HFF-Myc (cell line): ENCODE data around the gene GRN.

Experiments
- DNase-seq: peaks from one replicate; pipeline ENCODE4 v3.0.0-alpha.2; 2011; ENCODE audit warnings: low read depth; ENCODE audit errors: extremely low read depth
- H3K4me3 ChIP-seq: replicated peaks from 2 replicates; pipeline ENCODE4 v1.5.1; 2011; ENCODE audit warnings: low read depth, mild to moderate bottlenecking, control low read depth, low read length
- TF ChIP-seq, protein P1 (sequence below): IDR thresholded peaks from 2 replicates; pipeline ENCODE4 v1.5.1; 2012; ENCODE audit warnings: mild to moderate bottlenecking, low read depth, low read length, control low read depth; ENCODE audit errors: missing control alignments

Gene GRN

DNA sequence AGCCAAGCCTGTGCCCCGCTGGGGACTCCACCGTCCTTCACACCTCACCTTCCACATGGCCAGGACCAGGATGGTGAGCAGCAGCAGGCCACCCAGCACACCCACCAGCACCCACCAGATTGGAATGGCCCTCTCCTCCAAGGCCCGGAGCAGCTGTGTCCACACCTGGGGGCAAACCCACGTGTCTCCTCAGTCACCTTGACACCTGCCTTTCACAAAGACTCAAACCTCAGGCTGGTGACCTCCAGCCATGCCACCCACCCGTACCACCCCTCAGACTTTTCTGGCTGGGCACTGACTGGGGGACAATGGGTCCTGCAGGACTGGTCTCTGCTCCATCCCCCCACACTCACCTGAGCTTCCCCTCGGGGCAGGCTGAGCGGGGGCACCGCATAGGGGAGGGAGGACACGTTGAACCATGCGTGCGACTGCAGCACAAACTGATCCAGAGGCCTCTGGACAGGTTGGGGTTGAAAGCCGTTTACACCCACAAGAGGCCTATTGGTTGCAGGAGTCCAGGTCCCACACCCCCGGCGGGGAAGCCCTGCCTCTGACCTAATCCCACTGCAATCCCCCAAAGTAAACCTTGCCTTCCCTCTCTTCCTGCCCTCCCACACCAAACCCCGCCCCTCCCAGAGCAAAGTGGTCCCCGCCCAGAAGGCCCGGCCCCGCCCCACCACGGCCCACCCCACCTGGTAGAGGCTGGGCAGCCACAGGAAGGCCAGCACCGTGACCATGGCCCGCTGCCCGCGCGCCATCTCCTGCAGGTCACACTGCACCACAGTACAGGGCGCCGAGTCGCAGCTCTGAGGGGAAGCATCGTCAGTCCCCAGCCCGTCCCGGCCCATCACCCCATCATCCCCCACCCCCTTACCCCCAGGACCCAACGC, 29.4 kb downstream of the GRN start:
- TF ChIP-seq, protein P1, sequence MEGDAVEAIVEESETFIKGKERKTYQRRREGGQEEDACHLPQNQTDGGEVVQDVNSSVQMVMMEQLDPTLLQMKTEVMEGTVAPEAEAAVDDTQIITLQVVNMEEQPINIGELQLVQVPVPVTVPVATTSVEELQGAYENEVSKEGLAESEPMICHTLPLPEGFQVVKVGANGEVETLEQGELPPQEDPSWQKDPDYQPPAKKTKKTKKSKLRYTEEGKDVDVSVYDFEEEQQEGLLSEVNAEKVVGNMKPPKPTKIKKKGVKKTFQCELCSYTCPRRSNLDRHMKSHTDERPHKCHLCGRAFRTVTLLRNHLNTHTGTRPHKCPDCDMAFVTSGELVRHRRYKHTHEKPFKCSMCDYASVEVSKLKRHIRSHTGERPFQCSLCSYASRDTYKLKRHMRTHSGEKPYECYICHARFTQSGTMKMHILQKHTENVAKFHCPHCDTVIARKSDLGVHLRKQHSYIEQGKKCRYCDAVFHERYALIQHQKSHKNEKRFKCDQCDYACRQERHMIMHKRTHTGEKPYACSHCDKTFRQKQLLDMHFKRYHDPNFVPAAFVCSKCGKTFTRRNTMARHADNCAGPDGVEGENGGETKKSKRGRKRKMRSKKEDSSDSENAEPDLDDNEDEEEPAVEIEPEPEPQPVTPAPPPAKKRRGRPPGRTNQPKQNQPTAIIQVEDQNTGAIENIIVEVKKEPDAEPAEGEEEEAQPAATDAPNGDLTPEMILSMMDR: no peak
- H3K4me3 ChIP-seq: no peak overlapping the region
- DNase-seq: no peak

DNA sequence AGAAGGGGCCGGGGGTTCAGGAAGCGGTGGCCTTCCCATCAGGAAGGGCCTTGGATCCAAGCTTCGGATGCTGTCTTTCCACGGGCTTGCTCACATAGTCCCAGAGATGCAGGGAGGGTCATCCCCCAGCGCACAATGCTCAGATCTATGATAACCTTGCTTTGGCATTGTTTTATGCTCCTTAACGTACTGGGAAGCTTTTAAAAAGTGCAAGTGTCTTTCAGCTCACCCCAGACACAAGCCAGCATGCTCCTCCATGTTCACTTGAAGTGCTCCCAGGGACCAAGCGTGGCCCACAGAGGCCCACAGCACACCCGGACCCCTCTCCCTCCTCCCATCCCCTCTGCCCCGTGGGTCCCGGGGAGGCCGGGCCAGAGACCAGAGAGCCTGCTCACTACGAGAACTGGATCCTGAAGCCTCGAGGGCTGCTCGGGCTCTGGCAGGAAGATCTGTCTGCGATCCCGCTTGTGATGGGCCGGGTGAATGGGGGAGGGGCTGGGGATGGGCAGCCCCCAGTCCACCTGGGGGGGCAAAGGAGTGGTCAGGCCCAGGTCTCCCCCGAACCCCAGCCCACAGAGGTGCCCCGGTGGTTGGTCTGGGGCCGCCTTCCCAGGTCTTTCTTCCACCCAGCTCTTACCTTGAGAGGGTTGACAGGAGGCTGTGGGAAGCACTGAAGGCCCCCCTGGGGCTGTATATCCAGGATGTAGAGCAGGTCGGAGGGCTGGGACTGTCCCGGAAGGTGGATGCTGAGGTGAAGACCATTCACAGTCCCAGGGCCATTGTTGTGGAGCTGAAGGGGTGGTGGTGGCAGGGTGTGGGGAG, 30.3 kb downstream of the GRN start:
- TF ChIP-seq, protein P1: no peak
- DNase-seq: no peak
- no peak overlapping the region for H3K4me3 ChIP-seq

DNA sequence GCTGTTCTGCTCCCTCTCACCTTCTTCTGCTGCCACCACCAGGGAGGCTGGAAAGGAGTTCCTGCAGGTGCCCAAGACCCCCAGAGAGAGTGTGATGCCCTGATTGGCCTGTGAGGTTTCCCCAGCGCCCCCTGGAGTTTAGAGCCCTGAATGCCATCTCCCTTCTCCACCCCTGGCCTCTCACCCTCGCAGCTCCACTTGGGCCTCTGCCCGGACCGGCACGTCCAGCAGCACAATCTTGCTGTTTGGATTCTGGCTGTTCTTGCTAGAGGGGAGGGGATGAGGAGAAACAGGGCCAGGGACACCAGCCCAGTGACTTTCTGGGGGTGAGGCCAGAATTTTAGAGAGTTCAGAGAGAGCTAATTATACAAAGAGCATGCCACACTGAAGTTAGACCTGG, 31.0 kb downstream of the GRN start:
- no peak for DNase-seq
- TF ChIP-seq, protein P1: peak; percentile 64
- H3K4me3 ChIP-seq: no peak overlapping the region

GRCh38 chr17:44376779-44377178, 31.7 kb downstream of the GRN start:
- H3K4me3 ChIP-seq: no peak overlapping the region
- DNase-seq: no peak
- TF ChIP-seq, protein P1: no peak

DNA sequence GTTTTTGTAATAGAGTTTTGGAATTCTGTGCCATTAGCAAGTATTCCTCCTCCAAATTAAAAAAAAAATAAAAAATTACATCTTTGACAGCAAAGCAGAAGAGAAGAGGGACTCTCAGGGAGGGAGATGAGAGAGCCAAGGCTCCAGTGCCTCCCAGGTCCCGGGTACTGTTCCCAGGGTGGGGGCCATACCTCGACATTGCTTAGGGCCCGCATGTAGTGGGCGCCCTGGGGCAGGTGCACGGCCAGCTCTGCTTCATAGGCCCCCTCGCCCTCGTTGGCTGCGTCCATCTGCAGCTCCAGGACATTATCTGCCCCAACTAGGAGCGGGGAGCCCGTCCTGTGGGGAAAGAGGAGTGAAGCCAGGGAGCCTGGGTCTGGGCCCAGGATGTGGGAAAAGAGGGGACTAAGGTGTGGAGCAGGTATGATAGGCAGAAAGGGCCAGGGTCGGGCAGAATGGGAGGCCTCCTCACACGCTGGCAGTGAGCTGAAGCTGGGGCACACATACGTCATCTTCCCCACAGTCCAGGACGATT, 33.1 kb downstream of the GRN start:
- H3K4me3 ChIP-seq: no peak overlapping the region
- DNase-seq: no peak
- TF ChIP-seq, protein P1: no peak

DNA sequence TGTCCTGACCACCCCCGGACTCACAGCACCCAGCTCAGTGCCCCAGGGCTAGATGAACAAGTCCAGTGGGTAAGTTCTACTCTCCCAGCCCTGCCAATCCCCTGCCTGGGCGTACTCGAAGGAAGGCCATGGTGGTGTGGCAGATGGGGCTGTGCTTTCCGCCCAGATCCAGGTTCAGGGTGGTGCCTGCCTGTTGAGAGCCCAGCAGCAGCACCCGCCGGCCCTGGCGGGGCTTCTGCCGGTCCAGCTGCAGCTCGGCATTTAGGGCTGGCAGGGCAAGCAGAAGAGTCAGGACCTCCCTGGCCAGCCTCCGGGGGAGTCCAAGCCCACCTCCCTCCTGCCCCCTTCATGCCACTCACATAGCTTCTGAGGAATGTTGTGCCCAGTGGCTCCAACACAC, 34.8 kb downstream of the GRN start:
- TF ChIP-seq, protein P1: no peak
- no peak overlapping the region for H3K4me3 ChIP-seq
- DNase-seq: no peak
